Caco-2 (cell line): ENCODE data around the gene RPL4. TPM values are rescaled to one million over a fixed set of nuclear protein-coding genes. Genes with fewer than 3 reads are reported as not detected.
A peak's percentile ranks its signal among the peaks of the same experiment; 100 is the strongest.

Source experiments
- BruUV-seq: library from RNA; stranded (reverse); fragments of 400-500 nt; replicated peaks from 2 replicates; lab custom pipeline; 2021; lab: Mats Ljungman, UMichigan
- CTCF ChIA-PET: fragments of 300-600 bp; sonication (Branson Sonifier 250); formaldehyde crosslinking; loops from one replicate; lab custom pipeline; 2022; ENCODE audit warnings: antibody characterized with exemption; lab: Charles Lee
- POLR2A ChIA-PET: fragments of 300-600 bp; sonication (Branson Sonifier 250); formaldehyde crosslinking; loops from one replicate; lab custom pipeline; 2022; ENCODE audit warnings: antibody characterized with exemption; lab: Charles Lee
- DNase-seq, 2 experiments: peaks; one replicate each; pipeline versions ENCODE4 v3.0.0 to v3.0.0-alpha.2; 2020 to 2022
- H3K27me3 ChIP-seq: replicated peaks from 2 replicates; pipeline ENCODE4 v1.6.0; 2011; ENCODE audit warnings: low read length; ENCODE audit not compliant: control insufficient read depth, insufficient read depth
- H3K36me3 ChIP-seq: 2 replicates; pipeline ENCODE4 v1.5.1; 2011; ENCODE audit warnings: low read length; ENCODE audit not compliant: control insufficient read depth, insufficient read depth
- H3K4me1 ChIP-seq: fragments of 250-450 bp; sonication (Bioruptor Pico); 2 replicates; pipeline ENCODE4 v1.5.1; 2020; ENCODE audit warnings: mild to moderate bottlenecking
- H3K4me3 ChIP-seq: 2 replicates; pipeline ENCODE4 v1.5.1; 2011; ENCODE audit warnings: low read depth, mild to moderate bottlenecking, control low read depth, low read length
- H3K9me3 ChIP-seq: fragments of 250-450 bp; sonication (Bioruptor Pico); 2 replicates; pipeline ENCODE4 v1.5.1; 2020; ENCODE audit warnings: mild to moderate bottlenecking, moderate library complexity
- H3K27ac Mint-ChIP-seq: one replicate; pipeline ENCODE4 v1.8.0; 2022; ENCODE audit warnings: mixed read lengths; ENCODE audit not compliant: unreplicated experiment
- H3K27me3 Mint-ChIP-seq: one replicate; pipeline ENCODE4 v1.8.0; 2022; ENCODE audit warnings: mixed read lengths; ENCODE audit not compliant: insufficient read depth, unreplicated experiment
- H3K36me3 Mint-ChIP-seq: one replicate; pipeline ENCODE4 v1.8.0; 2022; ENCODE audit warnings: mild to moderate bottlenecking, mixed read lengths; ENCODE audit not compliant: insufficient read depth, unreplicated experiment
- H3K4me1 Mint-ChIP-seq: one replicate; pipeline ENCODE4 v1.8.0; 2022; ENCODE audit warnings: low read depth, mixed read lengths; ENCODE audit not compliant: unreplicated experiment
- H3K4me3 Mint-ChIP-seq: one replicate; pipeline ENCODE4 v1.8.0; 2022; ENCODE audit warnings: mild to moderate bottlenecking, moderate library complexity, mixed read lengths; ENCODE audit not compliant: unreplicated experiment
- H3K9me3 Mint-ChIP-seq: one replicate; pipeline ENCODE4 v1.8.0; 2022; ENCODE audit warnings: mixed read lengths; ENCODE audit not compliant: unreplicated experiment
- CTCF ChIP-seq, 2 experiments: fragments of 200-600 bp in 1 of 2; IDR thresholded peaks; 1 replicate in 1 of 2; 2 replicates in 1 of 2; pipeline versions ENCODE4 v1.5.1 to v1.8.0; 2011 to 2022; ENCODE audit warnings: antibody characterized with exemption in 1 of 2, control low read depth in 1 of 2, inconsistent platforms in 1 of 2, low read depth in 1 of 2, low read length in 1 of 2, mild to moderate bottlenecking in 1 of 2, moderate library complexity in 1 of 2; ENCODE audit not compliant: insufficient read depth in 1 of 2, severe bottlenecking in 1 of 2, unreplicated experiment in 1 of 2
- intact Hi-C: fragments of 100-400 bp; cut with micrococcal nuclease; formaldehyde crosslinking; loops from one replicate; pipeline ENCODE4 v1.10.0; 2022; ENCODE audit not compliant: unreplicated experiment
- total RNA-seq: library from RNA; stranded (reverse); gene quantifications from 2 replicates; pipeline ENCODE4 v1.2.3, GENCODE V29; 2022

Gene RPL4
- total RNA-seq, 1 experiment from 2014 or later, result 3,102 TPM

GRCh38 chr15:66459818-66460615 lies 44.6 kb downstream of the RPL4 start:
- H3K9me3 Mint-ChIP-seq, result no peaks in the 10 kb centered on the region
- peaks cover 15% of the 10 kb centered on the region for H3K4me1 Mint-ChIP-seq
- intact Hi-C loops, result no loop called here
- CTCF ChIA-PET, result no interaction called here
- peak overlapping the region; percentile 2 for H3K27ac Mint-ChIP-seq
- peaks cover 12% of the 10 kb centered on the region for H3K4me1 ChIP-seq
- peaks cover 47% of the 10 kb centered on the region for H3K36me3 Mint-ChIP-seq
- H3K4me3 Mint-ChIP-seq, result no peak overlapping the region
- DNase-seq, result no peak
- H3K9me3 ChIP-seq, result no peaks in the 10 kb centered on the region
- no peak overlapping the region for H3K4me3 ChIP-seq
- BruUV-seq, result no TSS peak
- H3K27me3 ChIP-seq, result no peaks in the 10 kb centered on the region
- no peaks in the 10 kb centered on the region for H3K27me3 Mint-ChIP-seq
- no peaks in the 10 kb centered on the region for H3K36me3 ChIP-seq
- POLR2A ChIA-PET, result no interaction called here
- no peak for TF ChIP-seq CTCF (IDR thresholded peaks at IDR 0.05; ENCODE audit: insufficient read depth in 1 of 2, low read depth in 1 of 2, low read length in 1 of 2, severe bottlenecking in 1 of 2, unreplicated experiment in 1 of 2)

- Mint-ChIP-seq H3K4me3 (no peak overlapping the region), H3K27ac (no peak overlapping the region)
Measured at GRCh38 chr15:66456211-66456610, 48.4 kb downstream of the RPL4 start.

GRCh38 chr15:66454143-66454542 lies 50.5 kb downstream of the RPL4 start:
- H3K36me3 ChIP-seq, result no peaks in the 10 kb centered on the region
- H3K9me3 Mint-ChIP-seq, result no peaks in the 10 kb centered on the region
- TF ChIP-seq CTCF (IDR thresholded peaks at IDR 0.05; ENCODE audit: insufficient read depth in 1 of 2, low read depth in 1 of 2, low read length in 1 of 2, severe bottlenecking in 1 of 2, unreplicated experiment in 1 of 2), result no peak
- no peaks in the 10 kb centered on the region for H3K27me3 ChIP-seq
- no peak for DNase-seq
- no peaks in the 10 kb centered on the region for H3K27me3 Mint-ChIP-seq
- ChIA-PET POLR2A (no interaction called here), CTCF (no interaction called here)
- no peak overlapping the region for H3K4me3 ChIP-seq
- H3K4me1 Mint-ChIP-seq, result no peaks in the 10 kb centered on the region
- no peak overlapping the region for H3K27ac Mint-ChIP-seq
- no TSS peak for BruUV-seq
- H3K9me3 ChIP-seq, result no peaks in the 10 kb centered on the region
- intact Hi-C loops, result no loop called here
- H3K4me3 Mint-ChIP-seq, result no peak overlapping the region
- H3K36me3 Mint-ChIP-seq, result peaks cover 20% of the 10 kb centered on the region
- no peaks in the 10 kb centered on the region for H3K4me1 ChIP-seq

More at GRCh38 chr15:66456211-66456610, 48.4 kb downstream of the RPL4 start:
- intact Hi-C loops, result no loop called here
- Mint-ChIP-seq H3K4me1 (peaks cover 10% of the 10 kb centered on the region), H3K27me3 (no peaks in the 10 kb centered on the region), H3K36me3 (peaks cover 26% of the 10 kb centered on the region), H3K9me3 (no peaks in the 10 kb centered on the region)
- ChIA-PET POLR2A (no interaction called here), CTCF (no interaction called here)
- no peak for DNase-seq
- TF ChIP-seq CTCF (IDR thresholded peaks at IDR 0.05; ENCODE audit: insufficient read depth in 1 of 2, low read depth in 1 of 2, low read length in 1 of 2, severe bottlenecking in 1 of 2, unreplicated experiment in 1 of 2), result no peak
- H3K9me3 ChIP-seq, result no peaks in the 10 kb centered on the region
- H3K4me3 ChIP-seq, result no peak overlapping the region
- no TSS peak for BruUV-seq
- H3K36me3 ChIP-seq, result no peaks in the 10 kb centered on the region
- H3K4me1 ChIP-seq, result no peaks in the 10 kb centered on the region; the same call in 1 of the 2 replicates
- H3K27me3 ChIP-seq, result no peaks in the 10 kb centered on the region
